ENCODE data around the gene SFTPD.
A peak's percentile ranks its signal among the peaks of the same experiment; 100 is the strongest.
"Not testable (repeated sequence)": the region's sequence is repeated elsewhere in the genome, so short reads cannot be mapped to it uniquely, and the experiment has no call there.

Gene SFTPD

GRCh38 chr10:79910836-79911235 is 38.1 kb downstream of the SFTPD start:
- TF ChIP-seq POLR2AphosphoS5 (IDR thresholded peaks at IDR 0.05; ENCODE audit: low read depth, low read length) (no peak), TAF1 (IDR thresholded peaks at IDR 0.05; ENCODE audit: borderline replicate concordance, low read depth, low read length) (no peak), POLR2A (IDR thresholded peaks at IDR 0.05; ENCODE audit: low read depth, low read length) (no peak)
- DNase-seq (ENCODE audit: insufficient read length) (no peak), FAIRE-seq (no peak)

- no peak for FAIRE-seq
- TF ChIP-seq POLR2AphosphoS5 (IDR thresholded peaks at IDR 0.05; ENCODE audit: low read depth, low read length) (no peak), TAF1 (IDR thresholded peaks at IDR 0.05; ENCODE audit: borderline replicate concordance, low read depth, low read length) (no peak), POLR2A (IDR thresholded peaks at IDR 0.05; ENCODE audit: low read depth, low read length) (no peak)
- DNase-seq (ENCODE audit: insufficient read length), result no peak
These were observed 38.6 kb downstream of the SFTPD start for GRCh38 chr10:79910344-79910743.

GRCh38 chr10:79905322-79906314 is 43.3 kb downstream of the SFTPD start:
- no peak for DNase-seq (ENCODE audit: insufficient read length)
- peak; percentile 38 for FAIRE-seq

GRCh38 chr10:79904671-79905321 is 44.1 kb downstream of the SFTPD start:
- FAIRE-seq, result no peak
- TF ChIP-seq POLR2A (IDR thresholded peaks at IDR 0.05; ENCODE audit: low read depth, low read length) (no peak), POLR2AphosphoS5 (IDR thresholded peaks at IDR 0.05; ENCODE audit: low read depth, low read length) (no peak), TAF1 (IDR thresholded peaks at IDR 0.05; ENCODE audit: borderline replicate concordance, low read depth, low read length) (no peak)
- DNase-seq (ENCODE audit: insufficient read length), result no peak

More at GRCh38 chr10:79905322-79906314, 43.3 kb downstream of the SFTPD start:
- TF ChIP-seq POLR2AphosphoS5 (IDR thresholded peaks at IDR 0.05; ENCODE audit: low read depth, low read length) (no peak), TAF1 (IDR thresholded peaks at IDR 0.05; ENCODE audit: borderline replicate concordance, low read depth, low read length) (no peak), POLR2A (IDR thresholded peaks at IDR 0.05; ENCODE audit: low read depth, low read length) (no peak)

GRCh38 chr10:79901571-79901970 is 47.3 kb downstream of the SFTPD start:
- not testable (repeated sequence) for DNase-seq (ENCODE audit: insufficient read length); FAIRE-seq

GRCh38 chr10:79898597-79899325 is 50.1 kb downstream of the SFTPD start:
- DNase-seq (ENCODE audit: insufficient read length), result no peak
- TF ChIP-seq POLR2A (IDR thresholded peaks at IDR 0.05; ENCODE audit: low read depth, low read length), result no peak
- TF ChIP-seq POLR2AphosphoS5 (IDR thresholded peaks at IDR 0.05; ENCODE audit: low read depth, low read length), result no peak
- no peak for FAIRE-seq

GRCh38 chr10:79892896-79893295 is 56.0 kb downstream of the SFTPD start:
- not testable (repeated sequence) for FAIRE-seq; DNase-seq (ENCODE audit: insufficient read length)

GRCh38 chr10:79890469-79890868 is 58.4 kb downstream of the SFTPD start:
- FAIRE-seq (no peak), DNase-seq (ENCODE audit: insufficient read length) (no peak)

GRCh38 chr10:79888984-79889383 is 59.9 kb downstream of the SFTPD start:
- FAIRE-seq, result peak; percentile 77

More at GRCh38 chr10:79890469-79890868, 58.4 kb downstream of the SFTPD start:
- TF ChIP-seq POLR2A (IDR thresholded peaks at IDR 0.05; ENCODE audit: low read depth, low read length) (no peak), TAF1 (IDR thresholded peaks at IDR 0.05; ENCODE audit: borderline replicate concordance, low read depth, low read length) (no peak), POLR2AphosphoS5 (IDR thresholded peaks at IDR 0.05; ENCODE audit: low read depth, low read length) (no peak)

More at GRCh38 chr10:79888984-79889383, 59.9 kb downstream of the SFTPD start:
- not testable (repeated sequence) for DNase-seq (ENCODE audit: insufficient read length)
